Liver (tissue), 3 donors: ENCODE results near the gene MEIS2.

ENCODE experiments used
- ATF3 ChIP-seq: IDR thresholded peaks from 2 replicates; pipeline ENCODE4 v1.6.1; 2016; ENCODE audit warnings: antibody characterized with exemption
- EGR1 ChIP-seq, 2 donors: IDR thresholded peaks; 2 replicates each; pipeline ENCODE4 v1.6.1; 2016 to 2018; ENCODE audit warnings: antibody characterized with exemption in 2 of 2, low read depth in 2 of 2
- GABPA ChIP-seq, 2 donors: IDR thresholded peaks in 1 of 2; conservative IDR thresholded peaks in 1 of 2; 2 replicates each; pipeline ENCODE4 v1.6.1; 2016; ENCODE audit warnings: antibody characterized with exemption in 2 of 2, mild to moderate bottlenecking in 1 of 2, moderate library complexity in 1 of 2
- HNF4G ChIP-seq: IDR thresholded peaks from 2 replicates; pipeline ENCODE4 v1.6.1; 2016; ENCODE audit warnings: antibody characterized with exemption
- JUND ChIP-seq, 2 donors: IDR thresholded peaks; 2 replicates each; pipeline ENCODE4 v1.6.1; 2016; ENCODE audit warnings: antibody characterized with exemption in 2 of 2
- MAX ChIP-seq: IDR thresholded peaks from 2 replicates; pipeline ENCODE4 v1.6.1; 2016; ENCODE audit warnings: antibody characterized with exemption
- RAD21 ChIP-seq, 2 donors: IDR thresholded peaks; 2 replicates each; pipeline ENCODE4 v1.6.1; 2016; ENCODE audit warnings: antibody characterized with exemption in 2 of 2, mild to moderate bottlenecking in 2 of 2
- TAF1 ChIP-seq: conservative IDR thresholded peaks from 2 replicates; pipeline ENCODE4 v1.6.1; 2016; ENCODE audit warnings: antibody characterized with exemption, mild to moderate bottlenecking
- YY1 ChIP-seq: IDR thresholded peaks from 2 replicates; pipeline ENCODE4 v1.6.1; 2016; ENCODE audit warnings: antibody characterized with exemption, mild to moderate bottlenecking
- ZBTB33 ChIP-seq: IDR thresholded peaks from 2 replicates; pipeline ENCODE4 v1.6.1; 2016; ENCODE audit warnings: antibody characterized with exemption
- TF ChIP-seq, protein P1 (sequence below): fragments of 150-350 bp; IDR thresholded peaks from 2 replicates; pipeline ENCODE4 v1.5.1; 2017; ENCODE audit warnings: improper control_type of control experiment, low read depth, low read length; ENCODE audit not compliant: missing input control
- TF ChIP-seq, protein P2 (sequence below): IDR thresholded peaks from 2 replicates; pipeline ENCODE4 v1.6.1; 2016; ENCODE audit warnings: antibody characterized with exemption, mild to moderate bottlenecking
- donor health status: healthy.
- donor health status: healthy.

- TF ChIP-seq, protein P1, sequence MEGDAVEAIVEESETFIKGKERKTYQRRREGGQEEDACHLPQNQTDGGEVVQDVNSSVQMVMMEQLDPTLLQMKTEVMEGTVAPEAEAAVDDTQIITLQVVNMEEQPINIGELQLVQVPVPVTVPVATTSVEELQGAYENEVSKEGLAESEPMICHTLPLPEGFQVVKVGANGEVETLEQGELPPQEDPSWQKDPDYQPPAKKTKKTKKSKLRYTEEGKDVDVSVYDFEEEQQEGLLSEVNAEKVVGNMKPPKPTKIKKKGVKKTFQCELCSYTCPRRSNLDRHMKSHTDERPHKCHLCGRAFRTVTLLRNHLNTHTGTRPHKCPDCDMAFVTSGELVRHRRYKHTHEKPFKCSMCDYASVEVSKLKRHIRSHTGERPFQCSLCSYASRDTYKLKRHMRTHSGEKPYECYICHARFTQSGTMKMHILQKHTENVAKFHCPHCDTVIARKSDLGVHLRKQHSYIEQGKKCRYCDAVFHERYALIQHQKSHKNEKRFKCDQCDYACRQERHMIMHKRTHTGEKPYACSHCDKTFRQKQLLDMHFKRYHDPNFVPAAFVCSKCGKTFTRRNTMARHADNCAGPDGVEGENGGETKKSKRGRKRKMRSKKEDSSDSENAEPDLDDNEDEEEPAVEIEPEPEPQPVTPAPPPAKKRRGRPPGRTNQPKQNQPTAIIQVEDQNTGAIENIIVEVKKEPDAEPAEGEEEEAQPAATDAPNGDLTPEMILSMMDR = no peak
- TF ChIP-seq YY1 (no peak), MAX (no peak), EGR1 (IDR thresholded peaks at IDR 0.05; ENCODE audit: low read depth in 2 of 2) (no peak), TAF1 (no peak), RAD21 (IDR thresholded peaks at IDR 0.05) (no peak), JUND (IDR thresholded peaks at IDR 0.05) (no peak), ZBTB33 (no peak), GABPA (IDR thresholded peaks at IDR 0.05 in 1 of 2, conservative IDR thresholded peaks at IDR 0.05 in 1 of 2) (no peak), HNF4G (no peak), ATF3 (no peak)
- TF ChIP-seq, protein P2, sequence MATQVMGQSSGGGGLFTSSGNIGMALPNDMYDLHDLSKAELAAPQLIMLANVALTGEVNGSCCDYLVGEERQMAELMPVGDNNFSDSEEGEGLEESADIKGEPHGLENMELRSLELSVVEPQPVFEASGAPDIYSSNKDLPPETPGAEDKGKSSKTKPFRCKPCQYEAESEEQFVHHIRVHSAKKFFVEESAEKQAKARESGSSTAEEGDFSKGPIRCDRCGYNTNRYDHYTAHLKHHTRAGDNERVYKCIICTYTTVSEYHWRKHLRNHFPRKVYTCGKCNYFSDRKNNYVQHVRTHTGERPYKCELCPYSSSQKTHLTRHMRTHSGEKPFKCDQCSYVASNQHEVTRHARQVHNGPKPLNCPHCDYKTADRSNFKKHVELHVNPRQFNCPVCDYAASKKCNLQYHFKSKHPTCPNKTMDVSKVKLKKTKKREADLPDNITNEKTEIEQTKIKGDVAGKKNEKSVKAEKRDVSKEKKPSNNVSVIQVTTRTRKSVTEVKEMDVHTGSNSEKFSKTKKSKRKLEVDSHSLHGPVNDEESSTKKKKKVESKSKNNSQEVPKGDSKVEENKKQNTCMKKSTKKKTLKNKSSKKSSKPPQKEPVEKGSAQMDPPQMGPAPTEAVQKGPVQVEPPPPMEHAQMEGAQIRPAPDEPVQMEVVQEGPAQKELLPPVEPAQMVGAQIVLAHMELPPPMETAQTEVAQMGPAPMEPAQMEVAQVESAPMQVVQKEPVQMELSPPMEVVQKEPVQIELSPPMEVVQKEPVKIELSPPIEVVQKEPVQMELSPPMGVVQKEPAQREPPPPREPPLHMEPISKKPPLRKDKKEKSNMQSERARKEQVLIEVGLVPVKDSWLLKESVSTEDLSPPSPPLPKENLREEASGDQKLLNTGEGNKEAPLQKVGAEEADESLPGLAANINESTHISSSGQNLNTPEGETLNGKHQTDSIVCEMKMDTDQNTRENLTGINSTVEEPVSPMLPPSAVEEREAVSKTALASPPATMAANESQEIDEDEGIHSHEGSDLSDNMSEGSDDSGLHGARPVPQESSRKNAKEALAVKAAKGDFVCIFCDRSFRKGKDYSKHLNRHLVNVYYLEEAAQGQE = no peak
Measured at GRCh38 chr15:36880224-36880912, 220.0 kb downstream of the MEIS2 start.
